GM18520 (cell line): ENCODE results near the gene FH.

ENCODE experiments used
- ATAC-seq: cut with Tn5 transposase; IDR thresholded peaks from one replicate; pipeline ENCODE4 v1.9.1; 2021; ENCODE audit not compliant: unreplicated experiment

Gene FH

DNA sequence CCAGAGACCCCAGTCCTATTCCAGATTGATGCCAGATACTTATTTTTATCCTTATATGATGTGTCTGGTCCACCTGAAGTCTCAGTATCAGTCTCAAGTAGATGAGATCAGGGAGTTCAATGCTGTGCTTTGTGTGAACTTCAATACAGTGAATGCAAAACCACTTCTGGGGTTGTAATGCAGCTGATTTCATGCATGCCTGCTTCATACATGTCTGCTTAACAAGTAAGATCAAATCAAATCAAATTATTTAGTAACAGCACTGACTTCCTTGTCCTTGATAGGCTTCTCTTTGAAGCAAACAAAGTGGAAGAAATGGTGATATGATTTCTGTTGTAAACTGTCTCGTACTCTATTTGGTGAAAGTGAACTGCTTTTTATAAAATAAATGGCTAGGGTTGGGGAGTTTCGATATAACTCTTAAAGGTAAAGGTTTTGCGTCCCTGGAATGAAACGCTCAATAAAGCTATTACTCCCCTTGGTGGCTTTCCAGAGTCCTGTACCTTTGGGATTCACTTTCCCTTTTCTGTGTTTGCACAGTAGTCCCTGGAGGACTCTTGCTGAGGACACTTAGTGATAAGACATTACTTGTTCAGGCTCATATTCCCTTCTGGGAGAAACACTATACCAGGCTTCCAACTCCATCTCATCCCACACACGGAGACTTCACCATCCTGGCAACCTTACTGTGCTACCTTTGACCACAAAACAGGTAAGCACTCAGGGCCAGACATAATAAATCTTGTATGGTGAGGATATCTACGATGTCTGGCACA lies 59.3 kb downstream of the FH start:
- ATAC-seq: no peak

DNA sequence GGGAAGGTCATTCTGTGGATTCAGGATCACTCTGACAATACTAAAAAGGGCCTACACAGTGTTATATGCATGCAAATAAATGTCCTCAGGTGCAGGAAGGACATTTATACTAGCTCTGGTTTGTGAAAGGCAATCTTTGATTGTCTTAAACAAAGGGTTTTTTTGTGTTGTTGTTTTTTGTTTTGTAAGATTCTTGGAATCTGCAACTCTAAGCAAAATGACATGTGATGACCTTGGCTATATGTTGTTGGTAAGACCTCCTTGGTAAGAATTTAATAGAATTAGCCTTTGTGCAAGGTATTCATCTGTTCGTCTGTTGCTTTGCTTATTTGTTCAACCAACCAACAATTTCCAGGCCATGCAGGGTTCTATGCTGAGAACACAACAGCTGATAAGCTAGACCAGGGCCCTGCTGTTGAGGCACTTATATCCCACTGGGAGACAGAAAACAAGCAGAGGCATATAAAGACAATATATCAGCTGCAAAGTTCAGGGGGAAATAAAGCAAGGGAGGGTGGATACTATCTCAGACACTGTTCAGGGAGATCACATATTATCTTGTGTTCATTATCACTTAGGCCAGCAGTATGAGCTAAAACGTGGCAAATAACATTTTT lies 60.3 kb downstream of the FH start:
- no peak for ATAC-seq

DNA sequence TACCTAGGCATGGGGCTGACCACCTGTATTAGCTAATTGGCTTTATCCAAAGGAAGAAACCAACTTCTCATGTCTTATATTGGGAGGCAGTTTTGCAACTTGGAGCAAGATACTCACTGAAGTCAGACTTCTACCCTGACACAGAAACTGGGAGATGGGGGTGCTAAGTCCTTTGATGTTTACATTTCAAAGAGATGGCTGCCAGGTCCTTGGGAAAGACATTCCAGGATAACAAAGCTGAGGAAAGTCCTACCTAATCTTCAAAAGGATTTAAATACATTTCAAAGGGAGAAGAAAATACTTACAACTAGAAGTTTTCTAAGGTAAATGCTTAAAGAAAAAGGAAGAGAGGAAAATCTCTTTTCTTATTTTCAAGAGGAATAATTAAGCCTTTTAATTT lies 62.1 kb downstream of the FH start:
- no peak for ATAC-seq

DNA sequence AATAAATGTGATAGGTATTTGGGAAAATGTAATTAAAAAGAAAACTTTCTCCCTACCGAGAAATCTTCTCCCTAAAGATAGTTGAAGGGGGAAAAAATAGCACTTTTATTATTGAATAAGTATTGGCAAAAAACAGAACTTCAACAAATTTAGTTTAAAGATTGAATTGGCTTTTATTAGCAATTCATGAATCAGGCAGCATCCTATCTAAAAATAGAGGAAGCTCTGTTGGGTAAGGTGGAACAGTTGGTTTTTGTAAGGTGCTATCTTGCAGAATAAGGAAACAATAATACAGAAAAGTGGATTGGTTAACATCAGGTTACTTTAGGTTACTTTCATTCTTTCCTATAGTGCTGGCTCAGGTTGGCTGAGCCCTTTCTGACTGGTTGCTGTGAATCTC lies 62.8 kb downstream of the FH start:
- ATAC-seq: no peak

- no peak for ATAC-seq
These were observed 65.8 kb downstream of the FH start for GRCh38 chr1:241453732-241454131.

- ATAC-seq: no peak
These were observed 67.6 kb downstream of the FH start for GRCh38 chr1:241451956-241452355.
